ENCODE results near the gene AREL1. TPM values are rescaled to one million over a fixed set of nuclear protein-coding genes. Genes with fewer than 3 reads are reported as not detected.

Gene AREL1
- total RNA-seq, 4 donors from 2014 or later: 45.6 to 61.1 (median 50.4) TPM

DNA sequence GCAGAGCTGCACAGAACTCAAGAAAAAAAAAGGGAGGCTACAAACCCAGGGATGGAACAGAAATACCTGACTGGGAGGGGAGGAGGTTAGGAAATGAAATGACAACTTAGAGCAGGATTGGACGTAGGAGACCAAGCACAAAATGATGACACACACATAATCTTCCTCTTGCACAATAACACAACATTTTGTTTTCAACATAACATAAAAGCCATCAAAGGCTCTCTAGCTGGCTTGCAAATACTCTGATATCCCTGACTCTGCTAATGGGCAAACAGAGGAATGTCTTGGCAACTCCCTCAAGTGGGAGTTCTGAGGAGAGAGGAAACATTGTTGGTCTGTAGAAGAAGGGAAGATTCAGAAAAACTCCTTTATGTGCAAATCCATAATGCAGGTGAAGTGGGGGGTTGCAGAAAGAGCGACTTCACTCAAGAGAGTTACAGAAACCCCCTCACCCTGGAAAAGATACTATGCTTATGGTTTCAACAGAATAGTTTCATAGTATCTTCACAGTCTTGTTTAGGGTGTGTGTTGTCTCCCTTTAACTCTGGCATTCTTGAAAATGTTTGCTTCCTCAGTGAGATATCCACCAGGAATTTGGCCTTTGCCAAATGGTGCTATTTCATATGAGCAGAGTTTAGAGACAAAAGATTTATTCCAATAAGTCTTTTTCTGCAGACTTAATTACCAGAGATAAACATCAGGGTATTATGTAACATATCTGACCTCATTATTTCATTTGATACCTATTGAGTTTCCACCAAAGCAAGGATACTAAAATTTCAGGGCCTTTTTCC, 57.1 kb downstream of the AREL1 start:
- Histone ChIP-seq H3K36me3 (no peaks in the 10 kb centered on the region), H3K9me3 (no peaks in the 10 kb centered on the region), H3K27ac (no peak overlapping the region), H3K27me3 (no peaks in the 10 kb centered on the region), H3K4me3 (replicated peaks in 1 of 3) (no peak overlapping the region), H3K4me1 (peaks cover 7 to 9% of the 10 kb centered on the region in 2 donors)
- intact Hi-C loops (cut with DNase I): no loop called here
- TF ChIP-seq, protein P1, sequence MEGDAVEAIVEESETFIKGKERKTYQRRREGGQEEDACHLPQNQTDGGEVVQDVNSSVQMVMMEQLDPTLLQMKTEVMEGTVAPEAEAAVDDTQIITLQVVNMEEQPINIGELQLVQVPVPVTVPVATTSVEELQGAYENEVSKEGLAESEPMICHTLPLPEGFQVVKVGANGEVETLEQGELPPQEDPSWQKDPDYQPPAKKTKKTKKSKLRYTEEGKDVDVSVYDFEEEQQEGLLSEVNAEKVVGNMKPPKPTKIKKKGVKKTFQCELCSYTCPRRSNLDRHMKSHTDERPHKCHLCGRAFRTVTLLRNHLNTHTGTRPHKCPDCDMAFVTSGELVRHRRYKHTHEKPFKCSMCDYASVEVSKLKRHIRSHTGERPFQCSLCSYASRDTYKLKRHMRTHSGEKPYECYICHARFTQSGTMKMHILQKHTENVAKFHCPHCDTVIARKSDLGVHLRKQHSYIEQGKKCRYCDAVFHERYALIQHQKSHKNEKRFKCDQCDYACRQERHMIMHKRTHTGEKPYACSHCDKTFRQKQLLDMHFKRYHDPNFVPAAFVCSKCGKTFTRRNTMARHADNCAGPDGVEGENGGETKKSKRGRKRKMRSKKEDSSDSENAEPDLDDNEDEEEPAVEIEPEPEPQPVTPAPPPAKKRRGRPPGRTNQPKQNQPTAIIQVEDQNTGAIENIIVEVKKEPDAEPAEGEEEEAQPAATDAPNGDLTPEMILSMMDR (IDR thresholded peaks at IDR 0.05): no peak
- no peak for TF ChIP-seq POLR2A (IDR thresholded peaks at IDR 0.05)
- no peak for DNase-seq
- 80 to 85% methylated on average over 2 of the region's 2 CpGs for WGBS, 2 donors

DNA sequence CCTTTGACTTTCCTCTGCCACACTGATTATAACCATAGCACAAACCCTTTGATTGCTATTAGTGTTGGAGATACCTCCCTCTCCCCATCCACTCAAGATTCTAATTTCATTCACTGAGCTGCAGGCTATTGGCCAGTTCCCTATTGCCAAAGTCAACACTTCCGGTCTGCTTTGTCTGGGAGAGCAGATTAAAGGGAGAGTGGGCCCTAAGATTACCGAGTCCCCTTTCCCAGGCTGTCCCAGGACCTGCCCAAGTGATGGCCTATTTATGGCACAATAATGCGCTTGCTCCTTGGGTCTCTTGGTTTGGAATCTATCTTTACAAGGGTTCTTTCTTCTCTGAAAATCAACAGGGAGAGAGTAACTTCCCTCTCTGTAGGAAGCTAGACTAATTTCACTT, 57.9 kb downstream of the AREL1 start:
- Histone ChIP-seq H3K4me3 (replicated peaks in 1 of 3) (no peak overlapping the region), H3K4me1 (peaks cover 2 to 3% of the 10 kb centered on the region in 2 donors), H3K36me3 (no peaks in the 10 kb centered on the region), H3K27me3 (no peaks in the 10 kb centered on the region), H3K27ac (no peak overlapping the region), H3K9me3 (no peaks in the 10 kb centered on the region)
- no peak for TF ChIP-seq POLR2A (IDR thresholded peaks at IDR 0.05)
- TF ChIP-seq, protein P1 (IDR thresholded peaks at IDR 0.05): no peak
- 54 to 69% methylated on average over 3 of the region's 3 CpGs for WGBS, 2 donors
- intact Hi-C loops (cut with DNase I): no loop called here
- no peak for DNase-seq

DNA sequence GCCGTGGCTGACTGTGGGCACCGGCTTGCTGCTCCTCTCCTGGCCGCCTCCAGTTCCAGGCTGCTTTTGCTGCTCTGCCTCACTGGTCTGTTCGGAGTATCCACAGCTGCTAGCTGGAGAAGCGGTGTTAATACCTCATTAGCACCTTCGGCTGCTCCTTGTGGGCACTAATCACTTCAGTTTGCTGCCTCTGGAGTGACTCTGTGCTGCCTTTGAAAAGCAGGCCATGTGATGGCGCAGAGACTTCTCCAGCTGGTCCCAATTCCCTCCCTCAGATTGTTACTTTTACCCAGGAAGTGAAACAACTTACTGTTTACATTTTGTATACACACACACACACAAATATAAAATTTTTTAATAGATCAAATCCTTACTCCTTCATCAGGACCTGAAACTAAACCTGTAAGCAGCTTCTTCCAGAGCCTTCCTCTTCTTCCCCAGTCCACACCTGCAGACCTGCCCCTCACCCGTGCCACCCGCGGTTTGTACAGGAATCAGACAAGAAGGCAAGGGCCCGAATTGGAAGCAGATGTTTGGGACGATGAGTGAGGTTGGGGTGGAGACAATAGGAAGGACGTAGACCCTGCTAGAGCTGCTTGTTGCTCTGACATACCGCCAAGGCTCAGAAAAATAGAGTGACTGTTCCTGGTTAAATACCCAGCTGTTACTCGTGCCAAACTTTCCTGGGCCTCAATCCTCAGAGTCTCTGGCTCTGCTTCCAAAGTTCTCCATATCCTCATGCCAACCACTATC, 59.3 kb downstream of the AREL1 start:
- Histone ChIP-seq H3K9me3 (no peaks in the 10 kb centered on the region), H3K4me3 (replicated peaks in 1 of 3) (no peak overlapping the region), H3K4me1 (no peaks in the 10 kb centered on the region), H3K27me3 (no peaks in the 10 kb centered on the region), H3K36me3 (no peaks in the 10 kb centered on the region), H3K27ac (peak overlapping the region in 1 of 3 donors; percentile 2)
- intact Hi-C loops (cut with DNase I): no loop called here
- no peak for TF ChIP-seq POLR2A (IDR thresholded peaks at IDR 0.05)
- TF ChIP-seq, protein P1 (IDR thresholded peaks at IDR 0.05): no peak
- DNase-seq: no peak
- 84% methylated on average over 15 of the region's 15 CpGs for WGBS, 2 donors

DNA sequence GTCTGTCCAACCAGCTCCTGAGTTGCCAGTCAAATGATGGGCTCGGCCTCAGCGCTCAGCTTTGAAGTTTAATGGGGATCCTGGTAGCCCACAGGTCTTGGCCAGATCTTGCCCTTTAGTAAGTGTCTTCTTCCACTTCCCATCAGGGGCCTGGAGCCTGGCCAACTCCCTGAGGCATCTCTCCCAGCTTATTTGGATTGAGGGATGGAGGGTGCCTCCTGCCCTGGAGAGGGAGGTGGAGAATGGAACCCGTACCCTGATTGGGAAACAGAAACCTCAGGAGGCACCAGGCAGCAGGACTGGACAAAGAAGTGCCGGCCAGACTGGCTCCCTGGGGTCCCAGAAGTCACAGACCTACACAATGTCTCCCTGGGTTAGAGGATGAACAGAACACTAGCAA, 60.3 kb downstream of the AREL1 start:
- TF ChIP-seq POLR2A (IDR thresholded peaks at IDR 0.05): no peak
- TF ChIP-seq, protein P1 (IDR thresholded peaks at IDR 0.05): no peak
- no peaks in the 10 kb centered on the region for H3K27me3 ChIP-seq
- H3K4me3 ChIP-seq (replicated peaks in 1 of 3): no peak overlapping the region
- no peaks in the 10 kb centered on the region for H3K36me3 ChIP-seq
- 58 to 90% methylated on average over 4 of the region's 4 CpGs for WGBS, 2 donors
- H3K9me3 ChIP-seq: no peaks in the 10 kb centered on the region
- no peak for DNase-seq
- H3K27ac ChIP-seq: no peak overlapping the region
- intact Hi-C loops (cut with DNase I): no loop called here
- H3K4me1 ChIP-seq: peaks cover 6 to 9% of the 10 kb centered on the region in 2 donors
